GM21515 (cell line): ENCODE results near the gene SLC19A1.
"Not testable (repeated sequence)": the region's sequence is repeated elsewhere in the genome, so short reads cannot be mapped to it uniquely, and the experiment has no call there.

Experiments used
- ATAC-seq: cut with Tn5 transposase; IDR thresholded peaks from one replicate; pipeline ENCODE4 v1.9.1; 2021; ENCODE audit not compliant: unreplicated experiment

Gene SLC19A1

GRCh38 chr21:45507888-45508508 is 34.2 kb downstream of the SLC19A1 start:
- no peak for ATAC-seq

DNA sequence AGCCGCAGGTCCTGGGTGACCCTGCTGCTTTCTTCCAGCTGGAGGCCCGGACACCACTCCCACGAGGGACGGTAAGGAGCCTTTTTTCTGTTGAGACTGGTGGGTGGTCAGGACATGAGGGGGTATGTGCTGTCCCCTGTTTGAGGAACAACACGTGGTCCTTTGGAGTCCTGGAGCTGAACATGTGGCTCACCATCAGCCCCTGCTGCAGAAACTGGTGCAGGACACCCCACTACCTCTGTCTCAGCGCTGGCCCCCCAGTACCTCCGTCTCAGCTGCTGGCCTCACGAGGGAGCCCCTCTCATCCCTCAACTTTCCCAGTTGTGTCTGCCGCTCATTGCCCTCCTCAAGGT is 34.7 kb downstream of the SLC19A1 start:
- ATAC-seq: no peak

DNA sequence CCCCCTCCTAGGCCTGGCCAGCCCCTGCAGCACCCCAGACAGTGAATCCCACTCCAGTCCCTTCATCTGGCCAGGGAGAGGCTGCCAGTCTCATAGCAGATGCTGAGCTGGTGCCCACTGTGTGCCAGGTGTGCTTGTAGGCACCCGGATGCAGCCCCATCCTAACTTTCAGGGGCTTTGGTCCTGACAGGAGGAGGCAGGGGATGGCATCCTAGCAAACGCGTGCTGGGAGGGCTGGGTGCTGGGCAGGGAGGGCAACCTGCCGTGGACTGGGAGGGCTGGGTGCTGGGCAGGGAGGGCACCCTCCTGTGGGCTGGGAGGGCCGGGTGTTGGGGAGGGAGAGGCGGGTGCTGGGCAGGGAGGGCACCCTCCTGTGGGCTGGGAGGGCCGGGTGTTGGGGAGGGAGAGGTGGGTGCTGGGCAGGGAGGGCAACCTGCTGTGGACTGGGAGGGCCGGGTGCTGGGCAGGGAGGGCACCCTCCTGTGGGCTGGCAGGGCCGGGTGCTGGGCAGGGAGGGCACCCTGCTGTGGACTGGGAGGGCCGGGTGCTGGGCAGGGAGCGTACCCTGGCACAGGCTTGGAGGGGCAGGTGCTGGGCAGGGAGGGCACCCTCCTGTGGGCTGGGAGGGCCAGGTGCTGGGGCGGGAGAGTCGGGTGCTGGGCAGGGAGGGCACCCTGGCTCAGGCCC is 35.3 kb downstream of the SLC19A1 start:
- no peak for ATAC-seq

GRCh38 chr21:45506241-45506817 is 35.9 kb downstream of the SLC19A1 start:
- ATAC-seq: no peak

DNA sequence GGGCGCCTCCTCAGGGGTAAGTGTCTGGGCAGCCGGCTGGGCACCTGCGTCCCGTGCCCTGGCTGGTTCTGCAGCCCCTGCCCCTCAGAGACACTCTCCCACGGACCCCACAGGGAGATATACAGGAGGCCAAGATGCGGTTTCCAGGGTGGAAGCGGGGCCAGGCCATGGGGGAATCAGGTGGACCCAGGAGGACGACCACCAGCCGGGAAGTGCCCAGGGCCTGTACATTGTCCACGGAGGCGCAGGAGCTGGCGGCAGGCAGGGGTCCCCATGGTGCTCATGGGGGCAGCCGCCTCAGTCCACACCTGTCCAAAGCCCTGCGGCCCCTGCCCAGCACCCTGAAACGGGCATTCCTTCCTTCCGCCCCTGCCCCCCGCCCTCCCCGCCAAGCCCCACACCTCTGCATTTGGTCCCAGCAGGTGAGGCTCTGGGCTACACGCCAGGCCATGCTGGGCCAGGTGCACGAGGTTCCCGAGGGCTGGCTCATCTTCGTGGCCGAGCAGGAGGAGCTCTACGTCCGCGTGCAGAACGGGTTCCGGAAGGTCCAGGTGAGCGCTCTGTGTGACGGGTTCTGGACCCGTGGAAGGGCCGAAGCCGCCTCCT is 36.7 kb downstream of the SLC19A1 start:
- no peak for ATAC-seq

DNA sequence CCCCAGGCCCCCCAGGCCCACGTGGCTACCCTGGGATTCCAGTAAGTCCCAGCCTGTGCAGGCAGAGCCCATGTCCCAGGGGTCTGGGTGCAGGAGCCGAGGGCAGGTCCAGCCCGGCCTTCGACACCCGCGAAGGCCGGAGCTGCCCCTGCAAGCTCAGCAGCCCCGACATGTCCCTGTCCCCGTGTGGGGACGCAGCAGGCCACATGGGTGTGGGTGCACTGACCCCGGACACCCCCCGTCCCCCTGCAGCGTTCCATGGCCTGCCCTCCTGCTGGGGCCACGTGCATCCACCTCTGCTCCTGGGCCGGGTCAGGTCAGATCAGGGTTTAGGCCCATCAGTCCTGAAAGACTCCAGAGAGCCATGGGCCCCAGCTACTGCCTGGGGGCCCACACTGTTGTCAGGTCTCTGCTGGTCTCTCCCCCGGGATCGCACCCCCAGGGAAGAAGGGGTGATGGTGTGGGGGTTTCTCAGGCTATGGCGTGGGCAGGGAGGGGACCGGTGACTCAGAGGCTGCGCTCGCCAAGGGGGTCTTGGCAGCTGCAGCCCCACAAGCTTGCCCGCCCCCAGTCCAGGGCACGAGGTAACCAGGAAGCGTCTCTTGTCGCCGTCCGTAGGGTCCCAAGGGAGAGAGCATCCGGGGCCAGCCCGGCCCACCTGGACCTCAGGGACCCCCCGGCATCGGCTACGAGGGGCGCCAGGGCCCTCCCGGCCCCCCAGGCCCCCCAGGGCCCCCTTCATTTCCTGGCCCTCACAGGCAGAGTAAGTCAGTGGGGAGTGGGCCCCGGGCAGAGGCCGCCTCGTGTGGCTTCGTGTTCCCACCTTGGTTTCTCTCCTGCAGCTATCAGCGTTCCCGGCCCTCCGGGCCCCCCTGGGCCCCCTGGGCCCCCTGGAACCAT is 37.5 kb downstream of the SLC19A1 start:
- ATAC-seq: no peak

- ATAC-seq: no peak
Measured at GRCh38 chr21:45504021-45504515, 38.2 kb downstream of the SLC19A1 start.

DNA sequence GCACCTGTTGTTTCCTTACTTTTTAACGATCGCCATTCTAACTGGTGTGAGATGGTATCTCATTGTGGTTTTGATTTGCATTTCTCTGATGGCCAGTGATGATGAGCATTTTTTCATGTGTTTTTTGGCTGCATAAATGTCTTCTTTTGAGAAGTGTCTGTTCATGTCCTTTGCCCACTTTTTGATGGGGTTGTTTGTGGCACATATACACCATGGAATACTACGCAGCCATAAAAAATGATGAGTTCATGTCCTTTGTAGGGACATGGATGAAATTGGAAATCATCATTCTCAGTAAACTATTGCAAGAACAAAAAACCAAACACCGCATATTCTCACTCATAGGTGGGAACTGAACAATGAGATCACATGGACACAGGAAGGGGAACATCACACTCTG is 39.0 kb downstream of the SLC19A1 start:
- not testable (repeated sequence) for ATAC-seq

- no peak for ATAC-seq
Measured at GRCh38 chr21:45502600-45502999, 39.6 kb downstream of the SLC19A1 start.

GRCh38 chr21:45502006-45502345 is 40.3 kb downstream of the SLC19A1 start:
- no peak for ATAC-seq

DNA sequence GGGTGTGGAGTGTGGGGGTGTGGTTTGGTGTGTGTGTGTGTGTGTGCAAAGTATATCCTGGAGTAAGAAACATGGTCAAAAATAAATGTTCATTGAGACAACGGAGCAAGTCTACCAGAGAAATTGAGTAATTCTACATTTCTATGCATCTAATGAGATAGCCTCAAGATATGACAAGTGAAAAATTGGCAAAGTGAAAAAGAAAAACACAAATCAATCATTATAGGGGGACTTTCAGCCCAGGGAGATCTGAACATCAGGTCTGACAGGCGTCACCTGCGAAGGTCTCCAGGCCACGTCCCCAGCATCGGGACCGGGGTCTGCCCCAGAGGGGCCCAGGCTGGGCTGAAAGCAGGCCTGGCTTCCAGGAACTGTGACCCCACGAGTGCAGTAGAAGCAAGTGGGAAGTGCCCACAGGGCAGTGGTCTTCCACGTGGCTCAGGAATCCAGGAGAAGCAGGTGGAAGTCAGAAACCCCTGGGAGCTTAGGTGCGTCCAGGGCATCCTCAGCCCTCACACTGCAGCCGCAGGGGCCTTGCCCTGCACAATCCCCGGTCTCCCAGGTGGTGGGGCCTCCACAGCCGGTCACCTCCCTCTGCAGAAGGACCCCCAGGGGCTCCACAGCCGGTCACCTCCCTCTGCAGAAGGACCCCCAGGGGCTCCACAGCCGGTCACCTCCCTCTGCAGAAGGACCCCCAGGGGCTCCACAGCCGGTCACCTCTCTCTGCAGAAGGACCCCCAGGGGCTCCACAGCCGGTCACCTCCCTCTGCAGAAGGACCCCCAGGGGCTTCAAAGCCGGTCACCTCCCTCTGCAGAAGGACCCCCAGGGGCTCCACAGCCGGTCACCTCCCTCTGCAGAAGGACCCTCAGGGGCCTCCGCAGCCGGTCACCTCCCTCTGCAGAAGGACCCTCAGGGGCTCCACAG is 40.9 kb downstream of the SLC19A1 start:
- ATAC-seq: not testable (repeated sequence)

DNA sequence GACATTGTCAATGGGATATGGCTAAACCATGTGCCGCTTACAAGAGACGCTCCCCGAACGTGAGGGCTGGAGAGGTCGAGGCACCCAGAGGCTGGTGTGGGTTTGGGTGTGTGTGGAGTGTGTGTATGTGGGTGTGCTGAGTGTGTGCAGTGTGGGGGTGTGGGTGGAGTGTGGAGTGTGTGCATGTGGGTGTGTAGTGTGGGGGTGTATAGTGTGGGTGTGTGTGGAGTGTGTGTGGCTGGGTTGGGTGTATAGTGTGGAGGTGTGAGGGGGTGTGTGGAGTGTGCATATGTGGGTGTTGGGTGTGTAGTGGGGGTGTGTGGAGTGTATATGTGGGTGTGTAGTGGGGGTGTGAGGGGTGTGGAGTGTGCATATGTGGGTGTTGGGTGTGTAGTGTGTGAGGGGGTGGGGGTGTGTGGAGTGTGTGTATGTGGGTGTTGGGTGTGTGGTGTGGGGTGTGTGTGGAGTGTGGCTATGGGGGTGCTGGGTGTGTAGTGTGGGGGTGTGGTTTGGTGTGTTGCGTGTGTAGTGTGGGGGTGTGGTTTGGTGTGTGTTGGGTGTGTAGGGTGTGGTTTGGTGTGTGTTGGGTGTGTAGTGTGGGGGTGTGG is 42.2 kb downstream of the SLC19A1 start:
- ATAC-seq: no peak

GRCh38 chr21:45499201-45499750 is 43.0 kb downstream of the SLC19A1 start:
- no peak for ATAC-seq

GRCh38 chr21:45498646-45499000 is 43.6 kb downstream of the SLC19A1 start:
- ATAC-seq: no peak

DNA sequence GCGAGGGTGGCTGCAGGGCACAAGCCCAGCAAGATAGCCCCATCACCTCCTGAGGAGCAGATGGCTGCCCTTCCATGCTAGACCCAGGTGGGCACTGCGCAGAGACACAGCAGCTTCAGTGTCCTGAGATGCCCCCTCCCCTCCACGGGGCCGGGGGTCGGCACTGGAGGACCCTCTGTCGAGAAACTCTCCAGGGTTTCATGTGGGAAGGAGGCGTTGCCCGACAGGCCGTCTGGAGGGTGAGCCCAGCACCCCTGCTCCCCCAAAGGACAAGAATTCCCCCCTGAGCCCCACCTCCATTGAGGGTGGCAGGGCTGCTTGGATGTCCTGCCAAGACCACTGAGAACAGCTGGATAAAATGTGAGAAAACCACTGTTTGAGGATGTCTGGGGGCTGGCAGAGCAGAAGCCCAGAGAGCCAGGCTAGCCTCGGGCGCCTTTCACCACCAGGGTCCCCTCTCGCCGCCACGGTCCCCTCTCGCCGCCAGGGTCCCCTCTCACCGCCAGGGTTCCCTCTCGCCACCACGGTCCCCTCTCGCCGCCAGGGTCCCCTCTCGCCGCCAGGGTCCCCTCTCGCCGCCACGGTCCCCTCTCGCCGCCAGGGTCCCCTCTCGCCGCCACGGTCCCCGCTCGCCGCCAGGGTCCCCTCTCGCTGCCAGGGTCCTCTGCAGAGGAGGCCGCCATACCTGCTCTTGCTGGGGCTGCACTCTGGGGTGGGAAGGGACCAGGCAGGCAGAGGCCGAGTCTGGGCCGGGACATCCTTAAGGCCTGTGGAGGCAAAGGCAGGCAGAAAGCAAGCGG is 44.2 kb downstream of the SLC19A1 start:
- ATAC-seq: no peak

- no peak for ATAC-seq
Measured at GRCh38 chr21:45496968-45497845, 45.0 kb downstream of the SLC19A1 start.

GRCh38 chr21:45496151-45496967 is 45.9 kb downstream of the SLC19A1 start:
- ATAC-seq: no peak
